ENCODE data around the gene INSYN1. TPM values are rescaled to one million over a fixed set of nuclear protein-coding genes. Genes with fewer than 3 reads are reported as not detected.
"Not testable (repeated sequence)": the region's sequence is repeated elsewhere in the genome, so short reads cannot be mapped to it uniquely, and the experiment has no call there.

INSYN1 gene
- total RNA-seq, 1 donor = not detected

GRCh38 chr15:73750951-73751350 lies 2.2 kb downstream of the INSYN1 start:
- no peak for DNase-seq (ENCODE audit: low read depth in 2 of 3, low spot score in 2 of 3)

GRCh38 chr15:73750438-73750837 lies 2.7 kb downstream of the INSYN1 start:
- DNase-seq (ENCODE audit: low read depth in 2 of 3, low spot score in 2 of 3) = no peak

GRCh38 chr15:73749971-73750370 lies 3.2 kb downstream of the INSYN1 start:
- no peak for DNase-seq (ENCODE audit: low read depth in 2 of 3, low spot score in 2 of 3)

GRCh38 chr15:73749533-73749932 lies 3.6 kb downstream of the INSYN1 start:
- DNase-seq (ENCODE audit: low read depth in 2 of 3, low spot score in 2 of 3) = no peak

- DNase-seq (ENCODE audit: low read depth in 2 of 3, low spot score in 2 of 3) = no peak
These were observed 4.4 kb downstream of the INSYN1 start for GRCh38 chr15:73748730-73749129.

- DNase-seq (ENCODE audit: low read depth in 2 of 3, low spot score in 2 of 3) = no peak
These were observed 5.1 kb downstream of the INSYN1 start for GRCh38 chr15:73747847-73748590.

GRCh38 chr15:73746883-73747282 lies 6.3 kb downstream of the INSYN1 start:
- no peak for DNase-seq (ENCODE audit: low read depth in 2 of 3, low spot score in 2 of 3)

GRCh38 chr15:73746261-73746660 lies 6.9 kb downstream of the INSYN1 start:
- no peak for DNase-seq (ENCODE audit: low read depth in 2 of 3, low spot score in 2 of 3)

GRCh38 chr15:73745073-73745472 lies 8.1 kb downstream of the INSYN1 start:
- no peak for DNase-seq (ENCODE audit: low read depth in 2 of 3, low spot score in 2 of 3)

GRCh38 chr15:73744293-73744692 lies 8.9 kb downstream of the INSYN1 start:
- DNase-seq (ENCODE audit: low read depth in 2 of 3, low spot score in 2 of 3) = no peak

GRCh38 chr15:73741321-73741836 lies 11.8 kb downstream of the INSYN1 start:
- no peak for DNase-seq (ENCODE audit: low read depth in 2 of 3, low spot score in 2 of 3)

GRCh38 chr15:73740152-73741048 lies 12.8 kb downstream of the INSYN1 start:
- DNase-seq (ENCODE audit: low read depth in 2 of 3, low spot score in 2 of 3) = no peak

- DNase-seq (ENCODE audit: low read depth in 2 of 3, low spot score in 2 of 3) = no peak
These were observed 15.6 kb downstream of the INSYN1 start for GRCh38 chr15:73737535-73737934.

GRCh38 chr15:73732930-73733329 lies 20.2 kb downstream of the INSYN1 start:
- DNase-seq (ENCODE audit: low read depth in 2 of 3, low spot score in 2 of 3) = no peak

GRCh38 chr15:73732051-73732450 lies 21.1 kb downstream of the INSYN1 start:
- DNase-seq (ENCODE audit: low read depth in 2 of 3, low spot score in 2 of 3) = not testable (repeated sequence)

- no peak for DNase-seq (ENCODE audit: low read depth in 2 of 3, low spot score in 2 of 3)
These were observed 25.7 kb downstream of the INSYN1 start for GRCh38 chr15:73727330-73727976.

- DNase-seq (ENCODE audit: low read depth in 2 of 3, low spot score in 2 of 3) = peak in 1 of 3 donors; percentile 22
These were observed 28.9 kb downstream of the INSYN1 start for GRCh38 chr15:73724212-73724611.

- DNase-seq (ENCODE audit: low read depth in 2 of 3, low spot score in 2 of 3) = no peak
These were observed 30.0 kb downstream of the INSYN1 start for GRCh38 chr15:73723191-73723590.

- no peak for DNase-seq (ENCODE audit: low read depth in 2 of 3, low spot score in 2 of 3)
These were observed 30.7 kb downstream of the INSYN1 start for GRCh38 chr15:73722425-73722824.

GRCh38 chr15:73718694-73719093 lies 34.5 kb downstream of the INSYN1 start:
- no peak for DNase-seq (ENCODE audit: low read depth in 2 of 3, low spot score in 2 of 3)

GRCh38 chr15:73717802-73718201 lies 35.3 kb downstream of the INSYN1 start:
- no peak for DNase-seq (ENCODE audit: low read depth in 2 of 3, low spot score in 2 of 3)
